ENCODE data around the gene C1orf210.

Gene C1orf210

DNA sequence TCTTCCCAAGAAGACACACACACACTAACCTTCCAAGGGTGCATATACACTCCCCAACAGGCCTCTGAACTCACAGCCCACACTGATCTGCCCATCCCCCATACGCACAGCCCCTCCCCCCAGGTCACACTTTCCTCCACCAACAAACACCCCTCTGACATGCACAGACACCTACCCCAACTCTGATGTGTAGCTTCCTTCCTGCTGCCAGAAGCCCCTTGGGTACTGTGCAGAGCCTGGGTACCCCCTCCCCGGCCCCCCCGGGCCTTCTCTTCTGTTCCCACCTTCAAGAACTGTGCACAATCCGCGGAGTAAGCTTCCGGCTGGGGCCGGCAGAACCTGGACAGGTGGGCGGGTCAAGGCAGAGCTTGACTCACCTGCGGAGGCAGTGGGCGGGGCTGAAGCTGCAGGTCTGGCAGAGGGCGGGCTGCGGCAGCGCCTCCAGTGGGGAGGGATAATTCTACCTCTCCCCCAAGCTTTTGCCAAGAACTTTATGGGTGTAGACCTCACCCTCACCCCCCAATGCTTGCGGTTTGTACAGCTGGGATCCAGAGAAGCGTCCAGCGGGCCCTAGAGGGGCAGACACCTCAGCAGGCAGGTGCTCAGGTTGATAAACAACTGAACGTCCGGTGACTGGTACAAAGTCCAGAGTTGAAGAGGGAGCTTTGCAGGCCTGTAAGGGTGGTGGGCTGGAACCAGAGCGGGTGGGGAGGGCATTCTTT, at the start of gene C1orf210:
TSS of gene C1orf210 (minus strand) at position 313 of the 722 bp plus-strand sequence. CDS start 2,311 bp downstream, outside the sequence.
- Mint-ChIP-seq H3K4me1 (no peaks in the 10 kb centered on the region), H3K36me3 (ENCODE audit: low read depth) (no peaks in the 10 kb centered on the region), H3K4me3 (no peak within 1 kb of the TSS), H3K27me3 (peaks cover 6% of the 10 kb centered on the region), H3K27ac (no peak within 1 kb of the TSS), H3K9me3 (no peaks in the 10 kb centered on the region)
- no peak for DNase-seq
- no peak for ATAC-seq

DNA sequence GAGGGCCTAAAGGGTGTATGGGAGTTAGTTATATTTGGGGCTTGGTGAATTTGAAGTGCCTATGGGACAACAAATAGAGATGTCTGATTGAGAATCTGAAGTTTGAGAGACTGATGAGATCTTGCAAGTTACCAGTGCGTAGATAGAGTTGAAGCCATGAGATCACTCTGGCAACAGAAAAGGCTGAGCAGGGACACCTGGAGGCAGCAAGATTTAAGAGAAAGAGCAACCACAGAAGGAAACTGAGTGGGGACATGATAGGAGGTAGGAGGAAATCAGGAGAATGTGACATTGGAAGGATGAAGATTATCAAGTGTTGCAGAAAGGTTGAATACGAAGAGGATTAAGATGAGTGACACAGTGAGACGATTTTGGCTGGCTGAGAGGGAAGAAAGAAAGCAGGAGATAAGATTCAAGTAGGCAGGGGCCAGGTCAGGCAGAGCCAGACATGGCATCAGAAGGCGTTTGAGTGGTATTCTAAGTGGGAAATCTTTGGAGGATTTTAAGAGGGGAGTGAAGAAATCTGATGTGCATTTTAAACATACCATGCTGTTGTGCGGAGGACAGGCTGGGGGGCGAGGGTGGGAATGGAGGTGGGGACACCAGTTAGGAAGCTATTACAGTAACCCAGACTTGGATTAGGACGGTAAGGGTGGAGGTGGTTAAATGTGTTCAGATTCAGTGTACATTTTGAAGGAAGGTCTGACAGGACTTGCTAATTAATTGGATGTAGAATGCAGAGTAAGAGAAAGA, 49.2 kb upstream of the C1orf210 start:
- H3K27me3 Mint-ChIP-seq: no peaks in the 10 kb centered on the region
- no peaks in the 10 kb centered on the region for H3K9me3 Mint-ChIP-seq
- H3K4me1 Mint-ChIP-seq: peaks cover 12% of the 10 kb centered on the region
- H3K27ac Mint-ChIP-seq: no peak overlapping the region
- DNase-seq (no peak), ATAC-seq (no peak)
- H3K36me3 Mint-ChIP-seq (ENCODE audit: low read depth): no peaks in the 10 kb centered on the region
- no peak overlapping the region for H3K4me3 Mint-ChIP-seq

DNA sequence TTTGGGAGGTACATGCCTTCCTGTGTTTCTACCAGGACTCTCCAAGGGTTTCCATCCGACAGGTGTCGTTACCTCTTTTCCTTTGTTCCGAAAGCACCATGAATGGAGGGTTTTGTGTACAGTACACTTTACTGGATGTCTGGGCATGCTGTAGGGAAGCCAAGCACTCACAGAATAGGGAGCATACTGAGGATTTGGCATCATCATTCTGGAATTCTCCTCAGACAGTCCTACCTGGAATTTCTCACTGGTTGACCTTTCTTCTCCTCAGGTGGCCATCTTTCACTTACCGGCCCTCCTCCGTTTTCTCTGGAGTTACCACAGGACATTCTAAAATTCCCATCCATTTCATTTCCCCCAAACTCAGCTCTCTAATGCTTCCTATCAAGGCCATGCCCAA, 46.3 kb upstream of the C1orf210 start:
- no peaks in the 10 kb centered on the region for H3K27me3 Mint-ChIP-seq
- no peak overlapping the region for H3K27ac Mint-ChIP-seq
- peaks cover 13% of the 10 kb centered on the region for H3K9me3 Mint-ChIP-seq
- H3K4me1 Mint-ChIP-seq: peaks cover 18% of the 10 kb centered on the region
- ATAC-seq (no peak), DNase-seq (no peak)
- H3K36me3 Mint-ChIP-seq (ENCODE audit: low read depth): peaks cover 3% of the 10 kb centered on the region
- H3K4me3 Mint-ChIP-seq: no peak overlapping the region

DNA sequence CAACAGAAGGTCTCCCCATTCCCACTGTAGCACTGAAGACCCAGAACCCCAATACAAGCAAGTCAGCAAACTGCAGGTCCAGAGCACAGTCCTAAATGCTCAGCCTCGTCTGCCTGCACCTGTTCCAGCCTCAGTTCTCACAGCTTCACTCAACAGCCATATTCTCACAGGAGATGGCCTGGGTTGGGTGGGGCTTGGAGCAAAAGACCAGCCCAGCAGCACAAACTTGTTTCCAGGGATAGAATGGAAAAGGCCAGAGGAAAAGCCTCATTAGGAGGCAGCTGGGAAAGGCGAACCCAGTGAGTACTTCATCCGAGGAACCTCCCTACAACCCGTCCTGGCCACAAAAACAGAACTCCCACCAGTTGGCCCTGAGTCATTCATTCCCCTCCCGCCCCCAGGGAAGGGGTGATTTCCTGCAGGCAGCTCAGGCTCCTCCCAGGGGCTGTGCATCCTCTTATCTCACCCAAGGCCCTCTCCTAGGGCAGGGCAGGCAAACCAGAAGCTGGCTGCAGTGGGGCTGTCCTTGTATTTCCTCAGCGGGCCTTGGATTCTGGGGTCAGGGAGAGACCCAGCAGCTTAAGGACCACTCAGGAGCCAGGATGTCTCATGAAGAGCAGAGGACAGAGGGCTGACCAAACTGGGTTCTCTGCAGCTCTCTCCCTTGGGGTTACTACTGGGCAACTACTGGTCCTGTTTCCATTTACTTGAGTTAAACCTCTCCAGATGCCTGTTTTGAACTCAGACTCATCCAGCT, 44.8 kb upstream of the C1orf210 start:
- Mint-ChIP-seq H3K27me3 (no peaks in the 10 kb centered on the region), H3K4me1 (peaks cover 18% of the 10 kb centered on the region), H3K4me3 (no peak overlapping the region), H3K9me3 (peaks cover 20% of the 10 kb centered on the region), H3K36me3 (ENCODE audit: low read depth) (peaks cover 4% of the 10 kb centered on the region), H3K27ac (peak overlapping the region; percentile 53)
- ATAC-seq (peak; percentile 99), DNase-seq (peak; percentile 78)

DNA sequence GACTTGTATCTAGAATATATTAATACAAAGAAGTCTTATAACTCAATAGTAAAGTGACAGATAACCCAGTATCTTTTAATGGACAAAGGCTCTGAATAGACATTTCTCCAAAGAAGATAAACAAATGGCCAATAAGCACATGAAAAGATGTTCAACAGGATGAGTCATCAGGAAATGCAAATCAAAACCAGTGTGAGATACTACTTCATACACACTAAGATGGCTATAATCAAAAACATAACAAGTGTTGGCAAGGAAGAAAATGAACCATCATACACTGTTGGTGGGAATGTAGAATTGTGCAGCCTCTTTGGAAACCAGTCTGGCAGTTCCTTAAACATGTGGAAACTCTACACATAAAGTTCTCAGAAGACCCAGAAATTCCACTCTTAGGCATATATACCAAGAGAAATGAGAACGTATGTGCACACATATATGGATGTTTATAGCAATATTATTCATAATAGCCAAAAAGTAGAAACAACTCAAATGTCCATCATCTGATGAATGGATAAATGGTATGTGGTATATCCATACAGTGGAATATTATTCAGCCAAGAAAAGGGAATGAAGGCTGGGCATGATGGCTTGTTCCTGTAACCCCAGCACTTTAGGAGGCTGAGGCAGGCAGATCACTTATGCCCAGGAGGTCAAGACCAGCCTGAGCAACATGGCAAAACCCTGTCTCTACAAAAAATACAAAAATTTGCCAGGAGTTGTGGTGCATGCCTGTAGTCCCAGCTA, 42.3 kb upstream of the C1orf210 start:
- DNase-seq (no peak), ATAC-seq (no peak)
- peaks cover 24% of the 10 kb centered on the region for H3K9me3 Mint-ChIP-seq
- H3K4me1 Mint-ChIP-seq: peaks cover 21% of the 10 kb centered on the region
- H3K36me3 Mint-ChIP-seq (ENCODE audit: low read depth): peaks cover 8% of the 10 kb centered on the region
- no peaks in the 10 kb centered on the region for H3K27me3 Mint-ChIP-seq
- no peak overlapping the region for H3K27ac Mint-ChIP-seq
- H3K4me3 Mint-ChIP-seq: no peak overlapping the region

DNA sequence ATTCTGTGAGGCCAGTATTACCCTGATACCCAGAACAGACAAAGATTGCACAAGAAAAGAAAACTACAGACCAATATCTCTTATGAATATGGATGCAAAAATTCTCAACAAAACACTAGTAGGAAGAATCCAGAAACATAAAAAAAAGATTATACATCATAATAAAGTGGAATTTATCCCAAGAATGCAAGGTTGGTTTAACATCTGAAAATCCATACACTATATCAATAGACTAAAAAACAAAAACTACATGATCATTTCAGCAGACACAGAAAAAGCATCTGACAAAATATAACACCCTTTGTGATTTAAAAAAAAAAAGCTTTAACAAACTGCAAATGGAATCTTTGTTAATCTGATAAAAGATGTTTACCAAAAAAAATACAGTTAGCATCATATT, 40.0 kb upstream of the C1orf210 start:
- no peak for ATAC-seq
- Mint-ChIP-seq H3K4me1 (peaks cover 16% of the 10 kb centered on the region), H3K36me3 (ENCODE audit: low read depth) (peaks cover 8% of the 10 kb centered on the region), H3K4me3 (no peak overlapping the region), H3K27ac (no peak overlapping the region), H3K9me3 (peaks cover 24% of the 10 kb centered on the region), H3K27me3 (no peaks in the 10 kb centered on the region)
- DNase-seq: no peak

DNA sequence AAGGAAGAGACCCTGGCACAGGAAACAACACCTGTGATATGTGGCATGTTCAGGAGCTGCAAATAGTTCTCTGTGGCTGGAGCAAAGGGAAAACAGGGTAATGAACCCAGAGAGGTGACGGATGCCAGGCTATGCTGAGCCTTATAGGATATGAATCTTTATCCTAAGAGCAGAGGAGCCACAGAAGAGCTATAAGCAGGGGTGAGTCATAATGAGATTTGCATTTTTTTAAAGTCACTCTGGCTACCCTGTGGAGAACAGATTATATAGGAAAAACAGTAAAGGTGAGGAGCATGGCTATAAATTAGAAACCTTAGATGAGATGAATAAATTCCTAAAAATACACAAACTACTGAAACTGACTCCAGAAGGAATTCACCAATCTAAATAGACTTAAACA, 39.4 kb upstream of the C1orf210 start:
- peaks cover 24% of the 10 kb centered on the region for H3K9me3 Mint-ChIP-seq
- H3K36me3 Mint-ChIP-seq (ENCODE audit: low read depth): peaks cover 8% of the 10 kb centered on the region
- no peak for ATAC-seq
- H3K4me1 Mint-ChIP-seq: peaks cover 10% of the 10 kb centered on the region
- H3K27me3 Mint-ChIP-seq: no peaks in the 10 kb centered on the region
- no peak overlapping the region for H3K27ac Mint-ChIP-seq
- H3K4me3 Mint-ChIP-seq: no peak overlapping the region
- no peak for DNase-seq

DNA sequence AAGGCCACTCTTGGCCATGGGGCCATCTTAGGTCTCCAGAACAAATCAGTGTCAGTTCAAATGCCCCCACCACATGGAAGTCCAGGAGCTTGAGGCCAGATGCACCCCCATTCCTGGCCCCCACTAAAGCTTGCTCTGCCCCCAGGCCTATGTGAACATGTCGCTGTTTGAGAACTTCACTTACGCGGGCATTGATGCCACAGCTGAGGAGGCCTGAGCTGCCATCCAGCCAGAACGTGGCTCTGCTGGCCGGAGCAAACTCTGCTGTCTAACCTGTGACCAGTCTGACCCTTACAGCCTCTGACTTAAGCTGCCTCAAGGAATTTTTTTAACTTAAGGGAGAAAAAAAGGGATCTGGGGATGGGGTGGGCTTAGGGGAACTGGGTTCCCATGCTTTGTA, 37.1 kb upstream of the C1orf210 start:
- Mint-ChIP-seq H3K36me3 (ENCODE audit: low read depth) (peaks cover 5% of the 10 kb centered on the region), H3K4me3 (no peak overlapping the region), H3K4me1 (peaks cover 9% of the 10 kb centered on the region), H3K27me3 (no peaks in the 10 kb centered on the region), H3K9me3 (peaks cover 19% of the 10 kb centered on the region), H3K27ac (no peak overlapping the region)
- DNase-seq (no peak), ATAC-seq (no peak)

DNA sequence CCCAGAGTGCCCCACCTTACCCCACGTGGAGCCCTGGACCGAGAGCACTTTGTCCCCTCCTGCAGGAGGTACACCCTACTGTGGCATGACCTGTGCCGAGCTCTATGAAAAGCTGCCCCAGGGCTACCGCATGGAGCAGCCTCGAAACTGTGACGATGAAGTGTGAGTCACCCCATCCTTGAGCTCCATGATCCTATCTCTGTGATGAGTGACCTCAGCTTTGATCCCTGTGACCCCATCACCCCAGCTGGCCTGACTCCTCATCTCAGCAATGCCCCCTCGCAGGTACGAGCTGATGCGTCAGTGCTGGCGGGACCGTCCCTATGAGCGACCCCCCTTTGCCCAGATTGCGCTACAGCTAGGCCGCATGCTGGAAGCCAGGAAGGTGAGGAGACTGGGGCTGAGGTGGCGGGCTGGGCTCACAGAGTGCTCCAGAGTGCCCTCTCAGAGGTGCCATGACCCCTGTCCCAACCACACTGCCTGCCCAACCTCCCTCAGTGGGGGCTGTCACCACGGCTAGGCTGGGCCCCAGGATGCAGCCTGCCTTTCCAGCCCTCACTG, 36.0 kb upstream of the C1orf210 start:
- no peak for DNase-seq
- ATAC-seq: no peak
- Mint-ChIP-seq H3K4me1 (peaks cover 5% of the 10 kb centered on the region), H3K9me3 (peaks cover 11% of the 10 kb centered on the region), H3K4me3 (no peak overlapping the region), H3K27ac (no peak overlapping the region), H3K27me3 (no peaks in the 10 kb centered on the region), H3K36me3 (ENCODE audit: low read depth) (peaks cover 5% of the 10 kb centered on the region)

DNA sequence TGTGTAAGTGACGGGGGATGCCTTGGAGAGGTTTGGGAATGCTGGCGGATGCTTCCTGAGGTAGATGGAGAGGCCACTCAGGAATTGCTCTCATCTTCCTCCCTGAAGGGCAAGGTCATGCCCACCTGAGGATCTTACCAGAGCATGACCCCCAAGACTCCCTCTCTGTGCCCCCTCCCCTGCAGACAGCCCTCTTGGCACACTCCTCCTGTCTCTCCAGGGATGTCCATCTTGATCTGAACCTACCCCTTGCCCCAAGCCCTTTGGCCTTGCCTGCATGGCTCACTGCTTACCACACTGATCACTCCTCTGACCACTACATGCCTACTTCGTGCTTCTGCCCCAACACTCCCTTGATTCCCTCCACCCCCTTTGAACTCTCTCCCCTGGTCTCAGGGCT, 34.4 kb upstream of the C1orf210 start:
- Mint-ChIP-seq H3K36me3 (ENCODE audit: low read depth) (peaks cover 2% of the 10 kb centered on the region), H3K9me3 (no peaks in the 10 kb centered on the region), H3K27me3 (no peaks in the 10 kb centered on the region), H3K4me3 (no peak overlapping the region), H3K4me1 (peaks cover 3% of the 10 kb centered on the region), H3K27ac (no peak overlapping the region)
- DNase-seq (no peak), ATAC-seq (no peak)

DNA sequence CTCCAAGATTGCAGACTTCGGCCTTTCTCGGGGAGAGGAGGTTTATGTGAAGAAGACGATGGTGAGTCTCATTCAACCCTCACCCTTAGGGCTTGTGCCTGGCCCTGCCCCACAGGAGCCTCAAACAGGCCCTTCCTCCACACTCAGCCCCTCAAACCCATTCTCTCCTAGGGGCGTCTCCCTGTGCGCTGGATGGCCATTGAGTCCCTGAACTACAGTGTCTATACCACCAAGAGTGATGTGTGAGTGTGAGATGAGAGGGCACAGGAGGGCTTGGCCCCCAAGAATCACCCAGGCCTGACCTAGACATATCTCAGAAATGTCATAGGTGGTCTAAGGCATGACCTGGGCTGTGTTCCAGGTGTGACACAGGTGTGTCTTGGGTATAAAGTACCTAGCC, 33.9 kb upstream of the C1orf210 start:
- no peaks in the 10 kb centered on the region for H3K9me3 Mint-ChIP-seq
- H3K27me3 Mint-ChIP-seq: no peaks in the 10 kb centered on the region
- H3K4me1 Mint-ChIP-seq: peaks cover 2% of the 10 kb centered on the region
- DNase-seq: no peak
- H3K36me3 Mint-ChIP-seq (ENCODE audit: low read depth): no peaks in the 10 kb centered on the region
- H3K4me3 Mint-ChIP-seq: no peak overlapping the region
- no peak overlapping the region for H3K27ac Mint-ChIP-seq
- no peak for ATAC-seq

DNA sequence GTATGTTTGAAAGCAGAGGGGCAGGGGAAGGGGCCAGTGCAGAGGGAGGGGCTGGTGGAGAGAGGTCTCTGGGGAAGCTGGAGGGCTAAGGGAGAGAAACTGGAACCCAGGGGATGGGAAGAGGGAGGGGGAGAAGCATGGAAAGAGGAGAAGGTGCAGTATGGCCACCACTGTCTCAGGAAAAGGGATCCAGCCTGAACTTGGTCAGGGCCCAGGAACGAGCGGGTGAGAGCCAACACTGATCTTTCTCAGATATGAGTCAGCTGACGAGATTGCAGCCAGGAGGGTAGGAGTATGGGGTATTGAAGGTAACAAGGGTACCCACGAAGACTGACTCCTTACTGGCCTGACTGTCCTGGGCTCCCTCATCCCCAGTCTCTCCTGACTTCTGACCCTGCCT, 33.5 kb upstream of the C1orf210 start:
- Mint-ChIP-seq H3K27ac (no peak overlapping the region), H3K4me1 (peaks cover 2% of the 10 kb centered on the region), H3K36me3 (ENCODE audit: low read depth) (no peaks in the 10 kb centered on the region)

DNA sequence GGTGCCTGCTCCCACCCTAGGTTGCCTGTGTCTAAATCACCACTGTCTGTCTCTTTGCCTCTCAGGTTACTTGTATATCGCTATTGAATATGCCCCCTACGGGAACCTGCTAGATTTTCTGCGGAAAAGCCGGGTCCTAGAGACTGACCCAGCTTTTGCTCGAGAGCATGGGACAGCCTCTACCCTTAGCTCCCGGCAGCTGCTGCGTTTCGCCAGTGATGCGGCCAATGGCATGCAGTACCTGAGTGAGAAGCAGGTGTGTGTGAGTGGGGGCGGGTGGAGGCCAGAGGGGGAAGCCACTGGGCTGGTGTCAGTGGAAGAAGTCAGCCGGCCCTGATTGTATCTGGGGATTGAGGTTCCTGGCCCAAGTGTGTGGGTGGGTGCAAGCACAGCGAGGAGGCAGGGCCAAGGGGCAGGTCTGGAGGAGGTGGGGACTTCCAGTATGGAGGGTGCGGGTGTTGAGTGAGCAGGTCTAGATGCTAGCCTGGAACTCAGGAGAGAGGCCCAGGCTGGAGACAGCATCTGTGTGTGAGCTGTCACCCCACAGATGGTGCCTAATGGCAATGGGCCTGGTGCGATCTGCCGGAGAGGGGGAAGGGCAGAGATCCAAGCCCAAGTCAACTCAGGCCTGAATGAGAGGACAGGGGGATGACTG, 32.6 kb upstream of the C1orf210 start:
- H3K4me1 Mint-ChIP-seq: peaks cover 2% of the 10 kb centered on the region
- H3K9me3 Mint-ChIP-seq: no peaks in the 10 kb centered on the region
- no peak for DNase-seq
- peak; percentile 26 for ATAC-seq
- no peaks in the 10 kb centered on the region for H3K27me3 Mint-ChIP-seq
- no peak overlapping the region for H3K27ac Mint-ChIP-seq
- no peaks in the 10 kb centered on the region for H3K36me3 Mint-ChIP-seq (ENCODE audit: low read depth)
- H3K4me3 Mint-ChIP-seq: no peak overlapping the region

More for the DNA sequence above, 33.5 kb upstream of the C1orf210 start:
- no peak for DNase-seq
- Mint-ChIP-seq H3K27me3 (no peaks in the 10 kb centered on the region), H3K9me3 (no peaks in the 10 kb centered on the region), H3K4me3 (no peak overlapping the region)
- ATAC-seq: no peak

Measured in activated naive CD8-positive, alpha-beta T cell treated with anti-CD3 and anti-CD28 coated beads, Interleukin-2, amount 50 U/mL, for 24 hours (primary cell).